HepG2 (cell line): ENCODE measurements around the gene PKLR. TPM values are rescaled to one million over a fixed set of nuclear protein-coding genes. Genes with fewer than 3 reads are reported as not detected.

Source experiments
- ATF2 ChIP-seq: sonication (generic); formaldehyde crosslinking; IDR thresholded peaks from 2 replicates; pipeline ENCODE4 v1.4.0; 2020; ENCODE audit warnings: missing genetic modification reagents
- BRD4 ChIP-seq: sonication (generic); formaldehyde crosslinking; IDR thresholded peaks from 2 replicates; pipeline ENCODE4 v1.4.0; 2020; ENCODE audit warnings: missing genetic modification reagents
- HCFC1 ChIP-seq: fragments of 150-350 bp; IDR thresholded peaks from 2 replicates; pipeline ENCODE4 v1.6.1; 2014; ENCODE audit warnings: low read depth, low read length
- HOXA9 ChIP-seq: sonication (generic); formaldehyde crosslinking; IDR thresholded peaks from 2 replicates; pipeline ENCODE4 v1.8.1; 2022; ENCODE audit warnings: missing genetic modification reagents, mild to moderate bottlenecking, moderate library complexity, borderline replicate concordance
- JUND ChIP-seq: sonication (generic); formaldehyde crosslinking; IDR thresholded peaks from 2 replicates; pipeline ENCODE4 v1.8.0; 2022; ENCODE audit warnings: mild to moderate bottlenecking, missing genetic modification reagents
- KDM6A ChIP-seq: IDR thresholded peaks from 2 replicates; pipeline ENCODE4 v1.6.1; 2016; ENCODE audit warnings: low read depth
- NFYC ChIP-seq: IDR thresholded peaks from 2 replicates; pipeline ENCODE4 v1.6.1; 2016; ENCODE audit warnings: missing genetic modification reagents, missing compliant biosample characterization
- POGZ ChIP-seq: sonication (generic); formaldehyde crosslinking; IDR thresholded peaks from 2 replicates; pipeline ENCODE4 v1.4.0; 2020; ENCODE audit warnings: mild to moderate bottlenecking, missing genetic modification reagents
- RBFOX2 ChIP-seq: fragments of 200-400 bp; formaldehyde crosslinking; IDR thresholded peaks from 2 replicates; pipeline ENCODE4 v1.6.1; 2017; ENCODE audit warnings: low read depth, mild to moderate bottlenecking, low read length
- SNAI1 ChIP-seq: sonication (generic); formaldehyde crosslinking; IDR thresholded peaks from 2 replicates; pipeline ENCODE4 v1.5.0; 2020; ENCODE audit warnings: mild to moderate bottlenecking, missing genetic modification reagents, borderline replicate concordance
- SP5 ChIP-seq: IDR thresholded peaks from 2 replicates; pipeline ENCODE4 v1.6.1; 2016; ENCODE audit warnings: low read depth, borderline replicate concordance
- TMF1 ChIP-seq: sonication (generic); formaldehyde crosslinking; IDR thresholded peaks from 2 replicates; pipeline ENCODE4 v1.8.1; 2022; ENCODE audit warnings: low read depth, missing genetic modification reagents
- ZBTB42 ChIP-seq: sonication (generic); formaldehyde crosslinking; IDR thresholded peaks from 2 replicates; pipeline ENCODE4 v1.5.0; 2020; ENCODE audit warnings: mild to moderate bottlenecking, missing genetic modification reagents
- ZC3H4 ChIP-seq: sonication (generic); formaldehyde crosslinking; IDR thresholded peaks from 2 replicates; pipeline ENCODE4 v1.4.0; 2020; ENCODE audit warnings: missing genetic modification reagents, borderline replicate concordance
- ZHX1 ChIP-seq: sonication (generic); formaldehyde crosslinking; IDR thresholded peaks from 2 replicates; pipeline ENCODE4 v1.8.1; 2022; ENCODE audit warnings: low read depth, mild to moderate bottlenecking, missing genetic modification reagents
- ZNF572 ChIP-seq: sonication (generic); formaldehyde crosslinking; IDR thresholded peaks from 2 replicates; pipeline ENCODE4 v1.5.1; 2020; ENCODE audit warnings: mild to moderate bottlenecking, missing genetic modification reagents
- ZNF790 ChIP-seq: sonication (generic); formaldehyde crosslinking; IDR thresholded peaks from 2 replicates; pipeline ENCODE4 v1.8.0; 2022; ENCODE audit warnings: missing genetic modification reagents, mild to moderate bottlenecking, borderline replicate concordance
- polyA plus RNA-seq, 8 experiments: library from polyadenylated mRNA; depleted of rRNA in 3 of 8; stranded (reverse) in 7 of 8; unstranded in 1 of 8; fragments of >200 nt; fragmentation: Illumina TruSeq in 4 of 8; extraction: Trizol in 4 of 8; gene quantifications; 2 replicates each; pipeline versions ENCODE4 v1.2.1 to v1.2.3, GENCODE V29; 2011 to 2016; ENCODE audit warnings: low read depth in 4 of 8, missing spikeins in 1 of 8, mixed read lengths in 1 of 8; ENCODE audit not compliant: insufficient read depth in 1 of 8
- total RNA-seq, 5 experiments: library from RNA; depleted of rRNA; stranded (reverse); fragments of >200 nt; fragmentation: Illumina TruSeq; extraction: Trizol; gene quantifications; 2 replicates each; pipeline ENCODE4 v1.2.3, GENCODE V29; 2016; ENCODE audit warnings: low read depth in 1 of 5
- TF ChIP-seq, protein P1 (sequence below): sonication (generic); formaldehyde crosslinking; IDR thresholded peaks from 2 replicates; pipeline ENCODE4 v1.9.0; 2021; ENCODE audit warnings: missing genetic modification reagents, mild to moderate bottlenecking, borderline replicate concordance
- TF ChIP-seq, protein P2 (sequence below): IDR thresholded peaks from 2 replicates; pipeline ENCODE4 v1.6.1; 2016; ENCODE audit warnings: low read depth, borderline replicate concordance
- TF ChIP-seq, protein P3 (sequence below): sonication (generic); formaldehyde crosslinking; IDR thresholded peaks from 2 replicates; pipeline ENCODE4 v1.5.0; 2020; ENCODE audit warnings: missing genetic modification reagents
- TF ChIP-seq, protein P4 (sequence below): sonication (generic); formaldehyde crosslinking; IDR thresholded peaks from 2 replicates; pipeline ENCODE4 v1.5.0; 2020; ENCODE audit warnings: mild to moderate bottlenecking, missing genetic modification reagents

Gene PKLR
- total and polyA plus RNA-seq, 2 of the 13 experiments (the other 11 are each of a cell fraction or from before 2014, with no cell fraction given), result 10.3 to 29.3 TPM

DNA sequence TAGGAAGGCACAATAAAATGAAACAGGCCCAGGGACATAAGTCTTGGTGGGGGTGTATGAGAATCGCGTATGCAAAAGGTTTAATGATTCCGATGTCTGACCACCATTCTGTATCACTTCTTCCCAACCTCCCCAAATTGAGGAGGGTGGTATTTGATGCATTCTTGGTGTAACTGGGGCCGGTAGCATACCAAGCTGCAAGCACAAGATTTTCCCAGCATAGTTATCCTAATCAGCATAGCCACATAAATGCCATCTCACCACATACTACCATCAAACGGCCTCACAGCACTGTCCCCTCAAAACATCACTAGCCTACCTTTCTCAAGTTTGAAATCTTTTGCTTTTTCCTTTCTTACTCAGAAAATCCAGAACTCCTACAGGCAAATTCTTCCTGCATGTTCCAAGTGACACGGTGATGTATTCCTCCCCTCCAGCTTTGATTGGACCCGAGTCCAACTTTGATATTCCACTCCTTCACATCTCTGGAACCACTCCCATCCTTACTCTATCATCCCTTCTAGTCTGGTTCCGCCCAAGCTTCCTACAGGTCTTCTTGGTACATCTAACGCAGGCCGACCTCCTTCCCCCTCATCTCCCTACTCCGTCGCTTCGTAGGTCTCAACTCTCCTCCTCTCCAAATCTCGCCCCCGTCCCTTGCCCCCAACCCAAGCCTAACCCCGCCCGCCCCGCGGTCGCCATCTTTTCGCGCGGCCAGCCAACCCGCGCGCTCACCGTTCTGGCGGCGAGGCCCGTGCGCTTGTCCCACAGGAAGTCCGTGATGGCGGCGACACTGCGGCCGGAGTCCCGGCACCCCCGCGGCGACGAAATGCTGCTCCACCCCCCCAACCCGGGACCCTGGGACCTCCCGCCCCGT is 28.5 kb downstream of the PKLR start (continued):
- TF ChIP-seq, protein P1, sequence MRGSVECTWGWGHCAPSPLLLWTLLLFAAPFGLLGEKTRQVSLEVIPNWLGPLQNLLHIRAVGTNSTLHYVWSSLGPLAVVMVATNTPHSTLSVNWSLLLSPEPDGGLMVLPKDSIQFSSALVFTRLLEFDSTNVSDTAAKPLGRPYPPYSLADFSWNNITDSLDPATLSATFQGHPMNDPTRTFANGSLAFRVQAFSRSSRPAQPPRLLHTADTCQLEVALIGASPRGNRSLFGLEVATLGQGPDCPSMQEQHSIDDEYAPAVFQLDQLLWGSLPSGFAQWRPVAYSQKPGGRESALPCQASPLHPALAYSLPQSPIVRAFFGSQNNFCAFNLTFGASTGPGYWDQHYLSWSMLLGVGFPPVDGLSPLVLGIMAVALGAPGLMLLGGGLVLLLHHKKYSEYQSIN (CRISPR knock-in tag), result no peak
- TF ChIP-seq, protein P2, sequence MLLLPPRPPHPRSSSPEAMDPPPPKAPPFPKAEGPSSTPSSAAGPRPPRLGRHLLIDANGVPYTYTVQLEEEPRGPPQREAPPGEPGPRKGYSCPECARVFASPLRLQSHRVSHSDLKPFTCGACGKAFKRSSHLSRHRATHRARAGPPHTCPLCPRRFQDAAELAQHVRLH (CRISPR knock-in tag), result 0 out of 2 replicates have a peak, but pooled peaks have one; percentile 6
- TF ChIP-seq POGZ (CRISPR knock-in tag), result no peak
- TF ChIP-seq SNAI1 (CRISPR knock-in tag), result 0 out of 2 replicates have a peak, but pooled peaks have one; percentile 52
- TF ChIP-seq KDM6A (CRISPR knock-in tag), result no peak
- no peak for TF ChIP-seq ZNF790 (CRISPR knock-in tag)
- no peak for TF ChIP-seq ZNF572 (CRISPR knock-in tag)
- TF ChIP-seq BRD4 (CRISPR knock-in tag), result no peak
- no peak for TF ChIP-seq NFYC (CRISPR knock-in tag)
- TF ChIP-seq ZC3H4 (CRISPR knock-in tag), result no peak
- TF ChIP-seq, protein P3, sequence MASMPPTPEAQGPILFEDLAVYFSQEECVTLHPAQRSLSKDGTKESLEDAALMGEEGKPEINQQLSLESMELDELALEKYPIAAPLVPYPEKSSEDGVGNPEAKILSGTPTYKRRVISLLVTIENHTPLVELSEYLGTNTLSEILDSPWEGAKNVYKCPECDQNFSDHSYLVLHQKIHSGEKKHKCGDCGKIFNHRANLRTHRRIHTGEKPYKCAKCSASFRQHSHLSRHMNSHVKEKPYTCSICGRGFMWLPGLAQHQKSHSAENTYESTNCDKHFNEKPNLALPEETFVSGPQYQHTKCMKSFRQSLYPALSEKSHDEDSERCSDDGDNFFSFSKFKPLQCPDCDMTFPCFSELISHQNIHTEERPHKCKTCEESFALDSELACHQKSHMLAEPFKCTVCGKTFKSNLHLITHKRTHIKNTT (CRISPR knock-in tag), result no peak
- TF ChIP-seq HOXA9 (CRISPR knock-in tag), result no peak
- no peak for TF ChIP-seq ZBTB42
- TF ChIP-seq SP5 (CRISPR knock-in tag), result no peak
- no peak for TF ChIP-seq RBFOX2
- TF ChIP-seq, protein P4, sequence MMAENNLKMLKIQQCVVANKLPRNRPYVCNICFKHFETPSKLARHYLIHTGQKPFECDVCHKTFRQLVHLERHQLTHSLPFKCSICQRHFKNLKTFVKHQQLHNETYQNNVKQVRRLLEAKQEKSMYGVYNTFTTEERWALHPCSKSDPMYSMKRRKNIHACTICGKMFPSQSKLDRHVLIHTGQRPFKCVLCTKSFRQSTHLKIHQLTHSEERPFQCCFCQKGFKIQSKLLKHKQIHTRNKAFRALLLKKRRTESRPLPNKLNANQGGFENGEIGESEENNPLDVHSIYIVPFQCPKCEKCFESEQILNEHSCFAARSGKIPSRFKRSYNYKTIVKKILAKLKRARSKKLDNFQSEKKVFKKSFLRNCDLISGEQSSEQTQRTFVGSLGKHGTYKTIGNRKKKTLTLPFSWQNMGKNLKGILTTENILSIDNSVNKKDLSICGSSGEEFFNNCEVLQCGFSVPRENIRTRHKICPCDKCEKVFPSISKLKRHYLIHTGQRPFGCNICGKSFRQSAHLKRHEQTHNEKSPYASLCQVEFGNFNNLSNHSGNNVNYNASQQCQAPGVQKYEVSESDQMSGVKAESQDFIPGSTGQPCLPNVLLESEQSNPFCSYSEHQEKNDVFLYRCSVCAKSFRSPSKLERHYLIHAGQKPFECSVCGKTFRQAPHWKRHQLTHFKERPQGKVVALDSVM, result no peak
- no peak for TF ChIP-seq ATF2 (CRISPR knock-in tag)
- no peak for TF ChIP-seq JUND (CRISPR knock-in tag)
- TF ChIP-seq TMF1 (CRISPR knock-in tag), result no peak
- no peak for TF ChIP-seq HCFC1
- no peak for TF ChIP-seq ZHX1 (CRISPR knock-in tag)
